Muscle of back (tissue), 11 donors: Measurements from ENCODE around the gene MIPOL1. TPM values are rescaled to one million over a fixed set of nuclear protein-coding genes. Genes with fewer than 3 reads are reported as not detected.
"Not testable (repeated sequence)": the region's sequence is repeated elsewhere in the genome, so short reads cannot be mapped to it uniquely, and the experiment has no call there.

Experiments
- DNase-seq, 3 donors: peaks; one replicate each; pipeline versions ENCODE4 v3.0.0 to v3.0.0-alpha.2; 2013
- polyA plus RNA-seq, 10 donors: library from polyadenylated mRNA; unstranded; fragments of 120-200 nt; gene quantifications; one replicate each; pipeline ENCODE4 v1.2.1, GENCODE V29; 2013; ENCODE audit not compliant: insufficient read length in 10 of 10

Gene MIPOL1
- polyA plus RNA-seq, 10 donors = 4.2 to 8.3 (median 4.9) TPM

DNA sequence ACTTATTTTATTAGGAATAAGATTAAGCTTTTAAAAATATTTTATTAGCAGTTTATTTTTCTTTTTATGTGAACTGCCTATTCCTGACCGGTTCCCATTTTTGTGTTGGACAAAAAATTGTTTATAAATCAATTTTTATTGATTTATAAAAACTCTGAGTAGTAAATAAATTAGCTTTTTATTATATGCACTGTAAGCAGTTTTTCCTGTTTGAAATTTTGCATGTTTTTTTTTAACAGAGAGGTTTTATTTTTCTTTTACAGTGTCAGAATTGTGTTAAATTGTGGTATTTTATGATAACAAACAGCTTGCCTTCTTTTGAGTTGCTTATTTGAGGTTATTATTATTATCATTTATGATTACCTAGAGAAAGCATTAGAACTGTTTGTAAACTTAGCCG lies 329.3 kb downstream of the MIPOL1 start:
- DNase-seq = no peak

GRCh38 chr14:37539992-37540391 lies 342.3 kb downstream of the MIPOL1 start:
- no peak for DNase-seq

DNA sequence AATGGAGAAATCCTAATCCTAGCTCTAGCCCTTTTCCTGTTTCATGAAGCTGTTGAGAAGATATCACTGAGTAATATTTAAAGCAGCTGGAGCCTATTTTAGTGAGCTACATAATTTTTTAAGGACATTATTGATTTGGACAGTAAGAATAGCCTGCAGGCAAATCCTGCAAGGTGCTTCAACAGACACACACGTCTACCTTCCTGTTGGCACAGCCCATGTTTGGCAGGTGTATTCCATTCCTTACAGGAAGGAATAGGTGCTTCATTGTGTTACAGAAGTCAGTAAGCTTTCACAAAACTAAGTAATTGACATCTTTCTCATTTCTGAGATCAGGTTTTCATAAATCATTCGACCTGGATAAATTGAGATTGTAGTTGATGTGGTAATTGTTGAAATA lies 346.7 kb downstream of the MIPOL1 start:
- no peak for DNase-seq

- no peak for DNase-seq
These were observed 347.4 kb downstream of the MIPOL1 start for GRCh38 chr14:37545174-37545573.

- no peak for DNase-seq
These were observed 349.1 kb downstream of the MIPOL1 start for GRCh38 chr14:37546621-37547447.

- DNase-seq = peak; percentile 2 to 45 (median 14)
These were observed 352.8 kb downstream of the MIPOL1 start for GRCh38 chr14:37550511-37550910.

DNA sequence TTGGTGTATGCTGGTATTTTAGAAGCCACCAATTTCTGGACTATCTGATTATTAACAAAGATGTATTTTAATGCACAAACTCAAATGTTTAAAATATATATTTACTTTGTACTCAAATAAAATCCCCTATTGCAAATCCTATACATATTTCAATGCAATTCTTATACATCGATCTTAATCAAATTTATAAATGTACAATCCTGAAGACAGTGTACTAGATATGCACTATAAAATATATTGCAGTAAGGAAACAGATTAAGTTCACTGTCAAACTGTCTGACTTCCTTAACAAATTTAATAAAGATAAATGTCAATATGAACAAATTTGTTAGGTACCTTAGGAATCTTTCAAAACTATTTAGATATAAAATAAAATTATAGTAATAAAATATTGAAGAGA lies 353.4 kb downstream of the MIPOL1 start:
- DNase-seq = no peak

- no peak for DNase-seq
These were observed 356.3 kb downstream of the MIPOL1 start for GRCh38 chr14:37553935-37554550.

GRCh38 chr14:37555596-37555995 lies 357.9 kb downstream of the MIPOL1 start:
- DNase-seq = not testable (repeated sequence)

DNA sequence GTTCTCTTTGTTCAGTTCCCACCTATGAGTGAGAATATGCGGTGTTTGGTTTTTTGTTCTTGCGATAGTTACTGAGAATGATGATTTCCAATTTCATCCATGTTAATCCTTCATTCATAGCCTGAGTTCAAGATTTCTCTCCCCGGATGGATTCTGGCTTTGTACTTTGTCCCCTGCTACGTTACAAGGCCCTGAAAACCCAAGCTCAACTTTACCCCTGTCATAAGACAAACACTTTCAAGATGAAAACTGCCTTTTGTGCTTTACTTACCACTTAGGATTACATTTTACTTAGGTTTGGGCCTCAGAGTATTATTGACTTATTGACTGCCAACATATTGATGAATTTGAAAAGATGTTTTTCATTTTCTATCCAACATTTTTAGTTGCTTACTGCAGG lies 361.0 kb downstream of the MIPOL1 start:
- no peak for DNase-seq

GRCh38 chr14:37559386-37559785 lies 361.6 kb downstream of the MIPOL1 start:
- DNase-seq = no peak

GRCh38 chr14:37563189-37563588 lies 365.5 kb downstream of the MIPOL1 start:
- DNase-seq = no peak

- no peak for DNase-seq
These were observed 367.8 kb downstream of the MIPOL1 start for GRCh38 chr14:37565550-37565949.

DNA sequence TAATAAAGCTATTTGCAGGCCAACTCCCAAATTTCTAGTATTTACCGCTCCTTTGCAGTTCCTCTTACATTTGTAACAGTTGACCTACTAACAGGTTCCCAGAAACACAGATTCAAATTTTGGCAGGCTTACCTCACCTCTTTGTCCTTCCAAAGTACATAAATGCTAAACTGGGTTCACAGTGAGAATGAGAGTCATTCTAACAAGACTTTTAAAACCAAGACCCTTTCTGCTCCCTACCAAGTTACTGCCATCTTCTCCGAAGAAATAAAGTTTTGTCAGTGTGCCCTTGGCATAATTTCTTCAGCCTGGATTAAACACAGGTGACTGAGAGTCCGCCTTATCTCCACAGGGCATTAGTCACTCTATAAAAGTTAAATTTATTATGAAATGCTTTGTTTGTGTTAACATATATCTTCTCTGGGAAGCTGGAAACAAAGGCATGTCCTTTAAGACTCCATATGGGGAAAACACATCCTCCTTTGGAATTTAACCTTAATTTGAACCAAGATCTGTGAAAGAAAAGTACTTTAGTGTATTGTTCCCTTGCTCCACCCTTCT lies 369.2 kb downstream of the MIPOL1 start:
- no peak for DNase-seq

DNA sequence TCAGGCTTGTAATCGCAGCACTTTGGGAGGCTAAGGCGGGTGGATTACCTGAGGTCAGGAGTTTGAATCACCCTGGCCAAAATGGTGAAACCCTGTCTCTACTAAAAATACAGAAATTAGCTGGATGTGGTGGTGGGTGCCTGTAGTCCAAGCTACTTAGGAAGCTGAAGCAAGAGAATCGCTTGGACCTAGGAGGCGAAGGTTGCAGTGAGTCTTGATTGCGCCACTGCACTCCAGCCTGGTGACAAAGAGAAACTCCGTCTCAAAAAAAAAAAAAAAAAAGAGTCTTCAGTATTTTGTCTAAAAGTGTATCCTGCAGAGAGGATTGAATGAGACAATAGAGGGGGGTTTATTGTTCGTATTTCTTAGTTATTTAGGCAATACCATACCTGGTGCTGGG lies 372.0 kb downstream of the MIPOL1 start:
- DNase-seq = no peak

- DNase-seq = no peak
These were observed 373.7 kb downstream of the MIPOL1 start for GRCh38 chr14:37571391-37571790.

DNA sequence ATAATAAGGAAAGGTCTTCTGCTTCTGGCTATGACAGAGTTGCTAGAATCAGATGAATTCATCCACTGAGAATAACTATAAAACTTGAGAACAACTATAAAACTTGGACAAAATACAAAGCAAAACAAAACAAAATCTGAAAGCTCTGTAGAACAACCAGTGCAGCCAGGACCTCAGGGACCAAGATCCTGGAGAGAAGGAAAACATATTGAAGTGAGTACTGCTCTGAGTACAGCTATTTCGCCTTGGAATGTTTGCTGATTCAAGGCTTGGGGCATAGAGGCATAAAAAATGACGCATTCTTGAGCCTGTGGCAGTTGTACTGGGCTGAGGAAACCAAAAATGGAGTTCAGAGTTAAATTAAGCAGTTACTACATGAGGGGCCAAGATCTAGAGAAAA lies 375.6 kb downstream of the MIPOL1 start:
- no peak for DNase-seq

DNA sequence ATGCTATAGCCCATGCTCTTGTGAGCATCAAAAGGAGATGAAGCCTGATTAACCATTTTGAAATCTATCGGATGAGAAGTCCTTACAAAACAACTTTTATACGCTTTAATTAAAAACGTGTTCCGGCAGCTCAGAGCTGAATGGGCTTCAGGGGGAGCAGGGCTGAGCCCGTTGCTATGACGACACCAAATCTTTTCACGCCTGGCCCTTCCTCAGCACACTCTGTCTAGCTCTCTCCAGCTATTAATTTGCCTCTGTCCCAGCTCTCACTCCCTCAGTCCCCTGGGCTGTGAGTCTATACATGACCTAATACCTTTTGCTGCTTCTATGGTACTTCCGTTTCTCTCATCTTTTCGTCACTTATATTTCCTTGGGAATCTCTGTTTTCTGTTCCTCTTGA lies 381.5 kb downstream of the MIPOL1 start:
- DNase-seq = no peak

- no peak for DNase-seq
These were observed 382.4 kb downstream of the MIPOL1 start for GRCh38 chr14:37580146-37580545.

DNA sequence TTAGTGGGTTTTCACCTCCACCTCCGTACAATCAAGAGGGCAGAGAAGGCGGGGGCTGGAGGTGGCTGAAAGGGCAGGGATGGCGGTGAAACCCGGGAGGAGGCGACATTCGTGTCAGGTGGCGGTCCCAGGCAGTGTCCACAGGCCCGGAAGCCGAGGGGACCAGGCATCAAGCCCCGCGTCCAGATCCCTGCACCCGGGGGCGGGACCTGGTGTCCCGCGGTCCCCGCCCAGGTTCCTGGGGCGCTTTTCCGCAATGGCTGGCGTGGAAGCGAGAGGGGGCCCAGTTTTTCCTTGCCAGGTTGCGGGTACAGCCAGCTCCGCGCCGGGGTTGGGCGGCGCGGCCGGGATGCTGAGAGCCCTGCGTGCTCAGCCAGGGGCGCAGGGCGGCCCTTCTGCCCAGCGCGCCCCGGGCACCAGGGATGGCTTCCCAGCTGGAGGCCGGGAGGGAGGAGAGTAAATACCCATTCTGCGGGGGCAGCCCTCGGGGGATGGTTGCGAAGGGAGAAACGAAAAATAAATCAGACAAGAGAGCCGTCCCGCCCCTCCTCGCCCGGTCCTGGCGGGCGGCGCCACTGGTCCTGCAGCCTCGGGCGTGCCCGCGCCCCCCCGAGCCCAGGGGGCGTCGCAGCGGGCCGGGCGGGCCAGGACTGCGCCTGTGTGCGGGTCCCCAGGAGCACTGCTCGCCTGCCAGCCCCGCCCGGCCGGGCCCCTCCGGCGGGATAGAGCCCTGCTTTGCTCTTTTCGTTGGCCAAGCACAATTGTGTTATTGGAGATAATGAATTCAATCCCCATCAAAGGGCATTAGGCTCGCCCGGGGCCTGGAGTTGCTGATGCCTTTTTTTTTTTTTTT lies 385.8 kb downstream of the MIPOL1 start:
- no peak for DNase-seq

DNA sequence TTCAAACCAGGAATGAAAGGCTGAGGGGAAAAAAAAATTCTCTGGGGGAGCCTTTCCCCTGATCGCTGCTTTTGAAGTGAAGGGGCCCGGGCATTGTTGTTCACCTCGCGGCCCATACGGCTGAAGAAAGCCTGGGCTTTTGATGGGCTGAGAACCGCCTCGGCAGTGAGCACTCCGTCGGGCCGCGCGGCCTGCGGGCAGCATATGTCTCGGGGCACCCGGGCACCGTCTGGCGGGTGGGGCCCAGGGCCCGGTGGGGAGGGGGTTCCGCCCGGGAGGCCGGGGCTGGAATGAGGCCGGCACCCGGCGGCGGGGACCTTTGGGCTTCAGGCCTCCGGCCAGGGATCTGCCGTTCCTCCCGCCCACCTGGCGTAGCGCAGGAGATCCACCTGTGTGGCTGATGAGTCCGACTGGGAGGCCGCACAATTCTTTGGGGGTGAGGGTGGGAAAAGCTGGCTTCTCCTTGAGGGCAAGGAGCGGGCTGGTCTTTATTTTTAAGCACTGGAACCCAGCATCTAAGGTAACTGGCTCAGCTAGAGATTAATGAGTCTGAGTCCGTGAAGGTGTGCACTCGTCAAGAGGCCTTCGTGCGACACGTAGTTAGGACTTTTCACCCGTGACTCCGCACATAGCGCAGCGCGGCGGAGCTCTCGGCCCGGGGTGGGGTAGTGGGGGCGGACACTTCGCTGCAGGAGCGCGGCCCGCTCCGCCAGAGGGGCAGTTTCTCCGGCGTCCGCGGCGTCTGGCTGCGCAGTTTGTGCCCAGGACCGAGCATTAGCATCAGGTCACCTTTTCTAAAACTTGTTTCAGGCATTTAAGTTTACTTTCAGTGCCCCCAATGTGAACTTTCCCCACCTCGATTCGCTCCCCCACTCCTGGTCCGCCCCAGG lies 386.7 kb downstream of the MIPOL1 start:
- DNase-seq = peak in 1 of 3 donors; percentile 37
